Activated CD8-positive, alpha-beta T cell treated with anti-CD3 and anti-CD28 coated beads, Interleukin-2, amount 10 ng/mL, durations not matched to agents 7 days and 5 days (primary cell): Measurements from ENCODE around the gene DPH3. TPM values are rescaled to one million over a fixed set of nuclear protein-coding genes. Genes with fewer than 3 reads are reported as not detected.

Experiments used
- ATAC-seq: fragments of 150-1000 bp; cut with Tn5 transposase; one replicate; pipeline ENCODE4 v1.10.0; 2021; ENCODE audit warnings: moderate library complexity
- CTCF ChIA-PET: fragments of 350-600 bp; sonication (Branson Sonifier 250); formaldehyde crosslinking; loops from one replicate; lab custom pipeline; 2021; ENCODE audit warnings: antibody characterized with exemption; lab: Charles Lee
- POLR2A ChIA-PET: fragments of 350-600 bp; sonication (Branson Sonifier 250); formaldehyde crosslinking; loops from one replicate; lab custom pipeline; 2021; ENCODE audit warnings: antibody characterized with exemption; lab: Charles Lee
- DNase-seq: peaks from one replicate; pipeline ENCODE4 v3.0.0-alpha.2; 2020
- H3K27ac Mint-ChIP-seq: one replicate; pipeline ENCODE4 v1.8.0; 2021; ENCODE audit warnings: mild to moderate bottlenecking, mixed read lengths
- H3K27me3 Mint-ChIP-seq: one replicate; pipeline ENCODE4 v1.8.0; 2021; ENCODE audit warnings: low read depth, mixed read lengths
- H3K36me3 Mint-ChIP-seq: one replicate; pipeline ENCODE4 v1.8.0; 2021; ENCODE audit warnings: low read depth, mixed read lengths
- H3K4me1 Mint-ChIP-seq: one replicate; pipeline ENCODE4 v1.8.0; 2021; ENCODE audit warnings: low read depth, mixed read lengths
- H3K4me3 Mint-ChIP-seq: one replicate; pipeline ENCODE4 v1.8.0; 2021; ENCODE audit warnings: mild to moderate bottlenecking, mixed read lengths
- H3K9me3 Mint-ChIP-seq: one replicate; pipeline ENCODE4 v1.8.0; 2022; ENCODE audit warnings: mixed read lengths; ENCODE audit not compliant: insufficient read depth
- total RNA-seq, 2 experiments: library from RNA; stranded (reverse); gene quantifications; one replicate each; pipeline ENCODE4 v1.2.3, GENCODE V29; 2021

Gene DPH3
- total RNA-seq, 2 experiments from 2014 or later: 18.2 to 20.5 TPM

- CTCF ChIA-PET: interaction anchor here (0.8 to 1.6 kb wide), 3 partner anchors 35 to 196 kb away, joined by 4 to 5 read pairs (median 4); no protein-coding TSS in a partner anchor
- POLR2A ChIA-PET: no interaction called here
Observed at GRCh38 chr3:16245609-16246008, 19.1 kb downstream of the DPH3 start.

GRCh38 chr3:16243706-16244490 is 20.8 kb downstream of the DPH3 start:
- DNase-seq (no peak), ATAC-seq (no peak)
- H3K27ac Mint-ChIP-seq: no peak overlapping the region
- H3K4me3 Mint-ChIP-seq: no peak overlapping the region
- H3K27me3 Mint-ChIP-seq: peaks cover 3% of the 10 kb centered on the region
- POLR2A ChIA-PET: interaction anchor here (0.6 kb wide), 1 partner anchor 169 kb away, joined by 5 read pairs; no protein-coding TSS in a partner anchor
- no peaks in the 10 kb centered on the region for H3K9me3 Mint-ChIP-seq
- peaks cover 16% of the 10 kb centered on the region for H3K4me1 Mint-ChIP-seq
- CTCF ChIA-PET: interaction anchor here (0.7 to 1.9 kb wide), 5 partner anchors 9 to 195 kb away, joined by 3 to 12 read pairs (median 3); no protein-coding TSS in a partner anchor
- H3K36me3 Mint-ChIP-seq: no peaks in the 10 kb centered on the region

More at GRCh38 chr3:16245609-16246008, 19.1 kb downstream of the DPH3 start:
- DNase-seq (no peak), ATAC-seq (no peak)
- H3K36me3 Mint-ChIP-seq: no peaks in the 10 kb centered on the region
- H3K27ac Mint-ChIP-seq: no peak overlapping the region
- H3K4me1 Mint-ChIP-seq: peaks cover 15% of the 10 kb centered on the region
- H3K4me3 Mint-ChIP-seq: no peak overlapping the region
- H3K9me3 Mint-ChIP-seq: no peaks in the 10 kb centered on the region
- H3K27me3 Mint-ChIP-seq: peaks cover 3% of the 10 kb centered on the region

GRCh38 chr3:16242177-16242576 is 22.6 kb downstream of the DPH3 start:
- no peaks in the 10 kb centered on the region for H3K36me3 Mint-ChIP-seq
- no peak overlapping the region for H3K4me3 Mint-ChIP-seq
- H3K4me1 Mint-ChIP-seq: peaks cover 14% of the 10 kb centered on the region
- ChIA-PET CTCF (interaction anchor here (1.4 kb wide), 1 partner anchor 193 kb away, joined by 7 read pairs; no protein-coding TSS in a partner anchor), POLR2A (no interaction called here)
- DNase-seq: no peak
- no peak overlapping the region for H3K27ac Mint-ChIP-seq
- H3K9me3 Mint-ChIP-seq: no peaks in the 10 kb centered on the region
- peaks cover 3% of the 10 kb centered on the region for H3K27me3 Mint-ChIP-seq
- no peak for ATAC-seq

- POLR2A ChIA-PET: no interaction called here
Observed at GRCh38 chr3:16241225-16241624, 23.5 kb downstream of the DPH3 start.

GRCh38 chr3:16240229-16241023 is 24.3 kb downstream of the DPH3 start:
- H3K27me3 Mint-ChIP-seq: peaks cover 3% of the 10 kb centered on the region

More at GRCh38 chr3:16241225-16241624, 23.5 kb downstream of the DPH3 start:
- Mint-ChIP-seq H3K27me3 (peaks cover 3% of the 10 kb centered on the region), H3K27ac (no peak overlapping the region), H3K4me3 (no peak overlapping the region), H3K9me3 (no peaks in the 10 kb centered on the region), H3K36me3 (no peaks in the 10 kb centered on the region), H3K4me1 (peaks cover 9% of the 10 kb centered on the region)
- CTCF ChIA-PET: no interaction called here
- ATAC-seq (no peak), DNase-seq (no peak)

GRCh38 chr3:16239780-16240179 is 25.0 kb downstream of the DPH3 start:
- POLR2A ChIA-PET: no interaction called here
- DNase-seq (no peak), ATAC-seq (no peak)
- H3K9me3 Mint-ChIP-seq: no peaks in the 10 kb centered on the region
- H3K4me3 Mint-ChIP-seq: no peak overlapping the region
- peaks cover 3% of the 10 kb centered on the region for H3K27me3 Mint-ChIP-seq
- CTCF ChIA-PET: no interaction called here
- no peak overlapping the region for H3K27ac Mint-ChIP-seq
- H3K36me3 Mint-ChIP-seq: no peaks in the 10 kb centered on the region
- peaks cover 9% of the 10 kb centered on the region for H3K4me1 Mint-ChIP-seq

More at GRCh38 chr3:16240229-16241023, 24.3 kb downstream of the DPH3 start:
- DNase-seq (no peak), ATAC-seq (no peak)
- POLR2A ChIA-PET: no interaction called here
- CTCF ChIA-PET: no interaction called here
- Mint-ChIP-seq H3K4me3 (no peak overlapping the region), H3K36me3 (no peaks in the 10 kb centered on the region), H3K4me1 (peaks cover 9% of the 10 kb centered on the region), H3K27ac (no peak overlapping the region), H3K9me3 (no peaks in the 10 kb centered on the region)

- POLR2A ChIA-PET: no interaction called here
- ATAC-seq: no peak
- CTCF ChIA-PET: no interaction called here
- no peaks in the 10 kb centered on the region for H3K36me3 Mint-ChIP-seq
- no peak overlapping the region for H3K4me3 Mint-ChIP-seq
- no peak overlapping the region for H3K27ac Mint-ChIP-seq
- no peak for DNase-seq
- peaks cover 3% of the 10 kb centered on the region for H3K27me3 Mint-ChIP-seq
- peaks cover 9% of the 10 kb centered on the region for H3K4me1 Mint-ChIP-seq
- H3K9me3 Mint-ChIP-seq: no peaks in the 10 kb centered on the region
Observed at GRCh38 chr3:16239086-16239770, 25.5 kb downstream of the DPH3 start.

- CTCF ChIA-PET: no interaction called here
- no peaks in the 10 kb centered on the region for H3K36me3 Mint-ChIP-seq
- H3K4me3 Mint-ChIP-seq: no peak overlapping the region
- ATAC-seq (no peak), DNase-seq (no peak)
- POLR2A ChIA-PET: no interaction called here
- peaks cover 3% of the 10 kb centered on the region for H3K27me3 Mint-ChIP-seq
- H3K4me1 Mint-ChIP-seq: peaks cover 5% of the 10 kb centered on the region
- no peaks in the 10 kb centered on the region for H3K9me3 Mint-ChIP-seq
- H3K27ac Mint-ChIP-seq: no peak overlapping the region
Observed at GRCh38 chr3:16236856-16237393, 27.8 kb downstream of the DPH3 start.

GRCh38 chr3:16236030-16236639 is 28.6 kb downstream of the DPH3 start:
- Mint-ChIP-seq H3K36me3 (no peaks in the 10 kb centered on the region), H3K9me3 (no peaks in the 10 kb centered on the region), H3K4me3 (no peak overlapping the region), H3K27me3 (peaks cover 4% of the 10 kb centered on the region), H3K27ac (no peak overlapping the region), H3K4me1 (peaks cover 5% of the 10 kb centered on the region)
- ChIA-PET POLR2A (no interaction called here), CTCF (interaction anchor here (1.0 kb wide), 1 partner anchor 12 kb away, joined by 3 read pairs; no protein-coding TSS in a partner anchor)
- ATAC-seq: no peak
- no peak for DNase-seq

GRCh38 chr3:16234281-16234680 is 30.5 kb downstream of the DPH3 start:
- ChIA-PET CTCF (no interaction called here), POLR2A (no interaction called here)
- H3K27me3 Mint-ChIP-seq: peaks cover 6% of the 10 kb centered on the region
- H3K4me3 Mint-ChIP-seq: no peak overlapping the region
- H3K4me1 Mint-ChIP-seq: no peaks in the 10 kb centered on the region
- no peaks in the 10 kb centered on the region for H3K9me3 Mint-ChIP-seq
- H3K36me3 Mint-ChIP-seq: no peaks in the 10 kb centered on the region
- ATAC-seq: no peak
- DNase-seq: no peak
- H3K27ac Mint-ChIP-seq: no peak overlapping the region

GRCh38 chr3:16233806-16234205 is 30.9 kb downstream of the DPH3 start:
- Mint-ChIP-seq H3K9me3 (no peaks in the 10 kb centered on the region), H3K4me1 (no peaks in the 10 kb centered on the region), H3K27me3 (peaks cover 7% of the 10 kb centered on the region), H3K4me3 (no peak overlapping the region), H3K27ac (no peak overlapping the region), H3K36me3 (no peaks in the 10 kb centered on the region)
- POLR2A ChIA-PET: no interaction called here
- CTCF ChIA-PET: no interaction called here
- no peak for ATAC-seq
- no peak for DNase-seq
